GM15510 (cell line): ENCODE results near the gene AK3.

Source experiments
- POLR2A ChIP-seq: IDR thresholded peaks from 3 replicates; pipeline ENCODE4 v1.6.1; 2011; ENCODE audit warnings: borderline replicate concordance; ENCODE audit not compliant: insufficient read length; ENCODE audit errors: extremely low read depth

The AK3 gene

GRCh38 chr9:4662108-4662988 is 78.7 kb downstream of the AK3 start, which contains the start of gene PLPP6:
Gene PLPP6 (plus strand): TSS chr9:4662294. CDS start chr9:4662376, 82 bp downstream.
- peak; percentile 89 for TF ChIP-seq POLR2A

GRCh38 chr9:4661611-4662010 is 79.4 kb downstream of the AK3 start:
- no peak for TF ChIP-seq POLR2A

- no peak for TF ChIP-seq POLR2A
Observed at GRCh38 chr9:4661165-4661564, 79.8 kb downstream of the AK3 start.
